Stimulated activated memory B cell treated with anti-CD40 and anti-IgM and Interleukin-4, amounts not matched to agents 10 μg/mL and 1 μg/mL and 100 μg/mL, for 72 hours (primary cell): ENCODE data around the gene AGBL4.

Experiments
- ATAC-seq: fragments of 150-1000 bp; cut with Tn5 transposase; 2 replicates; pipeline ENCODE4 v1.10.0; 2021
- H3K27ac Mint-ChIP-seq: one replicate; pipeline ENCODE4 v1.8.0; 2022; ENCODE audit warnings: mild to moderate bottlenecking, mixed read lengths
- H3K27me3 Mint-ChIP-seq: one replicate; pipeline ENCODE4 v1.8.0; 2022; ENCODE audit warnings: mixed read lengths
- H3K36me3 Mint-ChIP-seq: one replicate; pipeline ENCODE4 v1.8.0; 2022; ENCODE audit warnings: mixed read lengths
- H3K4me1 Mint-ChIP-seq: one replicate; pipeline ENCODE4 v1.8.0; 2022; ENCODE audit warnings: mixed read lengths
- H3K4me3 Mint-ChIP-seq: one replicate; pipeline ENCODE4 v1.8.0; 2022; ENCODE audit warnings: mild to moderate bottlenecking, moderate library complexity, mixed read lengths
- H3K9me3 Mint-ChIP-seq: one replicate; pipeline ENCODE4 v1.8.0; 2022; ENCODE audit warnings: mixed read lengths

The AGBL4 gene

GRCh38 chr1:48493970-48494769, 1529.6 kb downstream of the AGBL4 start:
- peaks cover 11% of the 10 kb centered on the region for H3K4me1 Mint-ChIP-seq
- ATAC-seq = no peak
- no peak overlapping the region for H3K4me3 Mint-ChIP-seq
- no peak overlapping the region for H3K27ac Mint-ChIP-seq
- H3K27me3 Mint-ChIP-seq = peaks cover 21% of the 10 kb centered on the region
- H3K36me3 Mint-ChIP-seq = no peaks in the 10 kb centered on the region
- H3K9me3 Mint-ChIP-seq = no peaks in the 10 kb centered on the region

- Mint-ChIP-seq H3K4me3 (no peak overlapping the region), H3K27ac (no peak overlapping the region), H3K36me3 (no peaks in the 10 kb centered on the region), H3K27me3 (peaks cover 21% of the 10 kb centered on the region), H3K9me3 (no peaks in the 10 kb centered on the region), H3K4me1 (peaks cover under 1% of the 10 kb centered on the region)
- ATAC-seq = no peak
Measured at GRCh38 chr1:48493041-48493440, 1530.7 kb downstream of the AGBL4 start.

GRCh38 chr1:48492392-48492791, 1531.4 kb downstream of the AGBL4 start:
- Mint-ChIP-seq H3K27me3 (peaks cover 21% of the 10 kb centered on the region), H3K36me3 (no peaks in the 10 kb centered on the region), H3K4me1 (no peaks in the 10 kb centered on the region), H3K9me3 (no peaks in the 10 kb centered on the region), H3K27ac (no peak overlapping the region), H3K4me3 (no peak overlapping the region)
- ATAC-seq = no peak

- H3K36me3 Mint-ChIP-seq = no peaks in the 10 kb centered on the region
- ATAC-seq = no peak
- no peak overlapping the region for H3K27ac Mint-ChIP-seq
- no peak overlapping the region for H3K4me3 Mint-ChIP-seq
- H3K4me1 Mint-ChIP-seq = no peaks in the 10 kb centered on the region
- no peaks in the 10 kb centered on the region for H3K9me3 Mint-ChIP-seq
- H3K27me3 Mint-ChIP-seq = peaks cover 11% of the 10 kb centered on the region
Measured at GRCh38 chr1:48488721-48489120, 1535.0 kb downstream of the AGBL4 start.
